Right atrium auricular region (tissue), 2 donors: ENCODE data around the gene PCSK6. TPM values are rescaled to one million over a fixed set of nuclear protein-coding genes. Genes with fewer than 3 reads are reported as not detected.

ENCODE experiments used
- DNase-seq: peaks from one replicate; pipeline ENCODE4 v3.0.0-alpha.2; 2019; ENCODE audit warnings: low spot score
- H3K27ac ChIP-seq, 2 donors: fragments of 200-600 bp; sonication (generic); 1 replicate in 1 of 2; 2 replicates in 1 of 2; pipeline ENCODE4 v1.5.1; 2016 to 2019
- H3K27me3 ChIP-seq, 2 donors: fragments of 200-600 bp; sonication (generic); one replicate each; pipeline versions ENCODE4 v1.5.1 to v1.6.0; 2017 to 2019
- H3K36me3 ChIP-seq: fragments of 200-600 bp; sonication (generic); one replicate; pipeline ENCODE4 v1.5.1; 2016
- H3K4me1 ChIP-seq, 2 donors: fragments of 200-600 bp; sonication (generic); one replicate each; pipeline versions ENCODE4 v1.5.1 to v1.6.0; 2017 to 2019
- H3K4me3 ChIP-seq, 2 donors: fragments of 200-600 bp; sonication (generic); 1 replicate in 1 of 2; 2 replicates in 1 of 2; pipeline ENCODE4 v1.5.1; 2017 to 2019; ENCODE audit warnings: mild to moderate bottlenecking in 1 of 2, moderate library complexity in 1 of 2
- H3K9me3 ChIP-seq, 2 donors: fragments of 200-600 bp; sonication (generic); one replicate each; pipeline ENCODE4 v1.5.1; 2019
- total RNA-seq, 2 donors: library from RNA; depleted of rRNA; stranded (reverse); fragments of >200 nt; gene quantifications; one replicate each; pipeline ENCODE4 v1.1.0, GENCODE V29; 2016
- TF ChIP-seq, protein P1 (sequence below), 2 donors: fragments of 200-600 bp; sonication (generic); IDR thresholded peaks; one replicate each; pipeline ENCODE4 v1.5.1; 2019; ENCODE audit warnings: antibody characterized with exemption in 2 of 2

The PCSK6 gene
- total RNA-seq, 2 donors from 2014 or later = 14.4 to 19.9 TPM

- DNase-seq = no peak
- no peaks in the 10 kb centered on the region for H3K4me1 ChIP-seq
- H3K36me3 ChIP-seq = no peaks in the 10 kb centered on the region
- H3K27ac ChIP-seq = no peak overlapping the region
- no peaks in the 10 kb centered on the region for H3K27me3 ChIP-seq
- no peaks in the 10 kb centered on the region for H3K9me3 ChIP-seq
- TF ChIP-seq, protein P1, sequence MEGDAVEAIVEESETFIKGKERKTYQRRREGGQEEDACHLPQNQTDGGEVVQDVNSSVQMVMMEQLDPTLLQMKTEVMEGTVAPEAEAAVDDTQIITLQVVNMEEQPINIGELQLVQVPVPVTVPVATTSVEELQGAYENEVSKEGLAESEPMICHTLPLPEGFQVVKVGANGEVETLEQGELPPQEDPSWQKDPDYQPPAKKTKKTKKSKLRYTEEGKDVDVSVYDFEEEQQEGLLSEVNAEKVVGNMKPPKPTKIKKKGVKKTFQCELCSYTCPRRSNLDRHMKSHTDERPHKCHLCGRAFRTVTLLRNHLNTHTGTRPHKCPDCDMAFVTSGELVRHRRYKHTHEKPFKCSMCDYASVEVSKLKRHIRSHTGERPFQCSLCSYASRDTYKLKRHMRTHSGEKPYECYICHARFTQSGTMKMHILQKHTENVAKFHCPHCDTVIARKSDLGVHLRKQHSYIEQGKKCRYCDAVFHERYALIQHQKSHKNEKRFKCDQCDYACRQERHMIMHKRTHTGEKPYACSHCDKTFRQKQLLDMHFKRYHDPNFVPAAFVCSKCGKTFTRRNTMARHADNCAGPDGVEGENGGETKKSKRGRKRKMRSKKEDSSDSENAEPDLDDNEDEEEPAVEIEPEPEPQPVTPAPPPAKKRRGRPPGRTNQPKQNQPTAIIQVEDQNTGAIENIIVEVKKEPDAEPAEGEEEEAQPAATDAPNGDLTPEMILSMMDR (IDR thresholded peaks at IDR 0.05) = no peak
- H3K4me3 ChIP-seq = no peak overlapping the region
Measured at GRCh38 chr15:101322854-101323477, 166.5 kb downstream of the PCSK6 start.

DNA sequence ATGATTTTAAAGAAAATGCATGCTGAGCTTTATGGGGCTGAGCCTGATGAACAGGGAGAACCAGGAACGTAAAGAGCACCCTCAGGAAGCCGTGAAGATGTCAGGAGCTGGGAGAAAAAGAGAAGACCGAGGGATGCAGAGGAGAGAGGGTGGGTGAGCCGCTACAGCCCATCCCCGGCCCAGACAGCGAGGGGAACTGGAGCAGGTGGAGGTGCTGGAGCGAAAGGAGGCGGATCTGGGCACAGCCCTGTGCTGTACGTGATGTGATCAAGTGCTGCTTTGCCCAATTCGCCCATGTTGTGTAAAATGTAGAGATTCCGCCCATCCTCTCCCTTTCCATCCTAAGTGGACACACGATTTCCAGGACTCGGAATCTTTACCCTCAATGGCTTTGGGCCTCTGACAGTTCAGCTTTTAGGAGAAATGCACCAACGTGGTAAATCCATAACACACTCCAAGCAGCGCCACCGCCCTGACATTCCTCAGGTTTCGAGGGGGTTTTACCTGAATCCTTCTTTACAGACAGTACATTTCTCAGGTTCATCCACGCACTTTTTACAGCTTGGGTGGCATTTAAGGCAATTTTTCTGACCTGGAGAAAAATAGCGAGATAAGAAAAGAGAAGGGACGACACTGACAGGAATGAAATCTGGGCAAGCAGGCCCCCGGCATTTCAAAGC, 167.4 kb downstream of the PCSK6 start:
- no peak for DNase-seq
- H3K9me3 ChIP-seq = no peaks in the 10 kb centered on the region
- TF ChIP-seq, protein P1 (IDR thresholded peaks at IDR 0.05) = no peak
- H3K4me1 ChIP-seq = no peaks in the 10 kb centered on the region
- no peaks in the 10 kb centered on the region for H3K27me3 ChIP-seq
- H3K27ac ChIP-seq = no peak overlapping the region
- H3K4me3 ChIP-seq = no peak overlapping the region
- H3K36me3 ChIP-seq = no peaks in the 10 kb centered on the region

DNA sequence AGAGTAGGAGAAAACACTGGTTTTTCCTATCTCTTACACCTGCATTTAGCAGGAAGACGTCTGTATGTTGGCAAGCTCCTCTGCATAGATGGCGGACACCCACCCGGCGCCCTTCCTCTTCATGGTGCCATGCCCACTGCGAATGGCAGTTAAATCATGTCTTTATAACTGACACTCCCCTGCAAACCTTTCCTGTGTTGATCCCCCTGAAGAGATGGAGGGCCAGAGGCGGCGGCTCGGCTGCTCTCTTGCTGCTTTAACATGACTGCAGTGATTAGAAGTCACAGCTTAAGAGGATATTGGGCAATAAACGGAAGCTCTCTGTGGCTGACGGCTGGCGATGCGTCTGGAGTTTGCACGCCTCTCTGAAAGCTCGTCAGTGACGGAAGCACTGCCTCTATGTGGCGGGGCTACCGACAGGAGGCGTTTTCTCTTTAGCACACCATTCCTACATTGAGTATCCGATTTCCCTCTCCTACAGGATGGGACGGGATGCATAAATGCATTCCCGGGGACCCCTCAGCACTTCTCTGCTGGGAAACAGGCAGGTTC, 168.9 kb downstream of the PCSK6 start:
- TF ChIP-seq, protein P1 (IDR thresholded peaks at IDR 0.05) = no peak
- no peaks in the 10 kb centered on the region for H3K36me3 ChIP-seq

DNA sequence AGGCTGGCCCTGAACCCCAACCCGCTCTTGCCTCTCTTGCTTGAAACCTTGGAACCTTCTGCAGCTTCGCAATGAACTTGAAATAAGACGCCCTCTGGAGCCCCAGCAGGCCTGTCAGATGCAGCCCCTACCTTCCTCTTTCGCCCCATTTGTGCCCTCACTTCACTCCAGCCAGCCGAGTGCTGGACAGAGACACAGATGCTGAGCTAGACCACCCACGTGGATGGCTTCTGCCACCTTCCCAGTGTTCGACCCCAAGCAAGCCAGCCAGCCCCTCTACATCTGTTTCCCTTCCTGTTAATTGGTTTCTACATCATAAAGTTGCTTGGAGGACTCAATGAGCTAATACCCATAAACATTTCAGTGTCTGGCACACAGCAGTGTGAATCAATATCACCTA, 170.7 kb downstream of the PCSK6 start:
- Histone ChIP-seq H3K36me3 (no peaks in the 10 kb centered on the region), H3K27ac (no peak overlapping the region), H3K27me3 (no peaks in the 10 kb centered on the region), H3K4me1 (no peaks in the 10 kb centered on the region), H3K9me3 (no peaks in the 10 kb centered on the region), H3K4me3 (no peak overlapping the region)
- TF ChIP-seq, protein P1 (IDR thresholded peaks at IDR 0.05) = no peak
- no peak for DNase-seq

More for the DNA sequence above, 168.9 kb downstream of the PCSK6 start:
- Histone ChIP-seq H3K9me3 (no peaks in the 10 kb centered on the region), H3K27me3 (no peaks in the 10 kb centered on the region), H3K27ac (no peak overlapping the region), H3K4me3 (no peak overlapping the region), H3K4me1 (no peaks in the 10 kb centered on the region)
- peak; percentile 74 for DNase-seq

DNA sequence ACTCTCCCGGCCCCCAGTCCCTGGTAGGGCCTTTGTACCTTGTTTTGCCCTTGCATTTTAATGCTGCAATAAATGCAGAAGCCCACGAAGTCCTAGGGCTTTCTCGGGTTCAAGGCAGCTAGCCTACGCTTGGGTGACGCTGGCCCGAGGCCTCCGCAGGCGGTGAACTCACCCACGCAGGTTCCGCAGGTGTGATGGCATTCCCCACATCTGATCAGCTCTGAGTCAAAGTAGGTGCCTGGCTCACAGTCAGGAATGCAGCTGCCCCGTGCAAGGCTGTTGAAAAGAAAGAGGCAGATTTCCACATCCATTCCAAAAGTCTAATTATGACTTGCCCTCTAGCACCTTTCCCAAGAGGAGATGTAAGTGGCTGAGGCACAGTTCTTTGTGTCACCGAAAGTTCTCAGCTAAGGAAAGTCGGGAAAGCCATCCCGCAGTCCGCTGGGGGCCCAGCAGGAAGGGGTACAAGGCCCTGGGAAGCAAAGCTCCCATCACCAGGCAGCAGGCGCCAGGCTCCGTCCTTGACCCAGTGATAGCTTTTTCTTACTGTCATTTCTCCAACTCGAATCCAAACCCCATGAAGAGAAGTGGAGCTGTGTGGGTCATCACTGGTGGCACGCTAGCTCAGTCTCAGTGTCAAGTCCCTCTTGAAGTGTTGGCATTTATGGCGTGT, 171.2 kb downstream of the PCSK6 start:
- H3K9me3 ChIP-seq = no peaks in the 10 kb centered on the region
- no peak overlapping the region for H3K4me3 ChIP-seq
- no peak for DNase-seq
- H3K36me3 ChIP-seq = no peaks in the 10 kb centered on the region
- H3K27me3 ChIP-seq = no peaks in the 10 kb centered on the region
- H3K4me1 ChIP-seq = no peaks in the 10 kb centered on the region
- H3K27ac ChIP-seq = no peak overlapping the region
- TF ChIP-seq, protein P1 (IDR thresholded peaks at IDR 0.05) = no peak
